DMS79 (cell line): Measurements from ENCODE around the gene PARVA.

Experiments
- DNase-seq: peaks from one replicate; lab custom pipeline; 2025; lab: John Stamatoyannopoulos, UW

The PARVA gene

GRCh38 chr11:12376259-12377081, 901 bp upstream of the PARVA start:
- DNase-seq: no peak

- DNase-seq: no peak
Measured at GRCh38 chr11:12377824-12378593, 638 bp downstream of the PARVA start.

- no peak for DNase-seq
Measured at GRCh38 chr11:12380565-12381325, 3.4 kb downstream of the PARVA start.

GRCh38 chr11:12381875-12382274, 4.5 kb downstream of the PARVA start:
- DNase-seq: peak; percentile 90

GRCh38 chr11:12382451-12382850, 5.1 kb downstream of the PARVA start:
- DNase-seq: no peak

- no peak for DNase-seq
Measured at GRCh38 chr11:12386309-12386708, 8.9 kb downstream of the PARVA start.

- no peak for DNase-seq
Measured at GRCh38 chr11:12386745-12387144, 9.4 kb downstream of the PARVA start.

GRCh38 chr11:12388173-12388572, 10.8 kb downstream of the PARVA start:
- DNase-seq: no peak

- no peak for DNase-seq
Measured at GRCh38 chr11:12388939-12389670, 11.7 kb downstream of the PARVA start.

GRCh38 chr11:12389676-12390657, 12.6 kb downstream of the PARVA start:
- no peak for DNase-seq

- no peak for DNase-seq
Measured at GRCh38 chr11:12390687-12391110, 13.3 kb downstream of the PARVA start.

- DNase-seq: no peak
Measured at GRCh38 chr11:12392672-12393071, 15.3 kb downstream of the PARVA start.

- DNase-seq: no peak
Measured at GRCh38 chr11:12393691-12394090, 16.3 kb downstream of the PARVA start.

- DNase-seq: no peak
Measured at GRCh38 chr11:12394601-12395000, 17.2 kb downstream of the PARVA start.

GRCh38 chr11:12395333-12395732, 18.0 kb downstream of the PARVA start:
- no peak for DNase-seq

- DNase-seq: no peak
Measured at GRCh38 chr11:12397931-12398334, 20.6 kb downstream of the PARVA start.

GRCh38 chr11:12399355-12399754, 22.0 kb downstream of the PARVA start:
- no peak for DNase-seq

- DNase-seq: no peak
Measured at GRCh38 chr11:12402025-12402424, 24.7 kb downstream of the PARVA start.

- no peak for DNase-seq
Measured at GRCh38 chr11:12402691-12403120, 25.3 kb downstream of the PARVA start.
